Small intestine (tissue), 7 donors: Measurements from ENCODE around the gene FAM174B. TPM values are rescaled to one million over a fixed set of nuclear protein-coding genes. Genes with fewer than 3 reads are reported as not detected.

Experiments
- DNase-seq, 2 donors: peaks; one replicate each; pipeline versions ENCODE4 v3.0.0 to v3.0.0-alpha.2; 2013
- FAIRE-seq: peaks from 2 replicates; lab custom pipeline; 2012; peaks lifted over from hg19 to GRCh38; lab: Jason Lieb, UNC
- H3K27ac ChIP-seq, 3 donors: one replicate each; pipeline ENCODE4 v1.5.1; 2013; ENCODE audit warnings: low read length in 2 of 3, mild to moderate bottlenecking in 2 of 3, control low read depth in 1 of 3, inconsistent platforms in 1 of 3, low read depth in 1 of 3, moderate library complexity in 1 of 3
- H3K27me3 ChIP-seq, 3 donors: one replicate each; pipeline ENCODE4 v1.6.1; 2013; ENCODE audit warnings: low read length in 3 of 3, inconsistent platforms in 1 of 3; ENCODE audit not compliant: control insufficient read depth in 3 of 3, insufficient read depth in 3 of 3
- H3K36me3 ChIP-seq, 3 donors: one replicate each; pipeline ENCODE4 v1.6.1; 2013; ENCODE audit warnings: low read length in 3 of 3, inconsistent platforms in 1 of 3, low read depth in 1 of 3, mild to moderate bottlenecking in 1 of 3, moderate library complexity in 1 of 3; ENCODE audit not compliant: control insufficient read depth in 3 of 3, insufficient read depth in 2 of 3
- H3K4me1 ChIP-seq, 3 donors: one replicate each; pipeline ENCODE4 v1.6.1; 2013; ENCODE audit warnings: low read length in 2 of 3, inconsistent platforms in 1 of 3, low read depth in 1 of 3, mild to moderate bottlenecking in 1 of 3, moderate library complexity in 1 of 3; ENCODE audit not compliant: control insufficient read depth in 3 of 3, insufficient read depth in 2 of 3
- H3K4me3 ChIP-seq, 3 donors: one replicate each; pipeline ENCODE4 v1.5.1; 2013; ENCODE audit warnings: low read length in 3 of 3, control low read depth in 1 of 3, inconsistent platforms in 1 of 3, low read depth in 1 of 3, mild to moderate bottlenecking in 1 of 3, moderate library complexity in 1 of 3
- H3K9me3 ChIP-seq, 2 donors: one replicate each; pipeline ENCODE4 v1.6.1; 2013; ENCODE audit warnings: low read depth in 1 of 2, low read length in 1 of 2; ENCODE audit not compliant: control insufficient read depth in 2 of 2, insufficient read depth in 1 of 2
- WGBS, 3 donors: extraction: QIAGEN DNeasy Blood & Tissue Kit; methylation state at CpG; one replicate each; pipeline ENCODE4 v1.1.7; 2013; 5-methylcytosine and 5-hydroxymethylcytosine counted together
- polyA plus RNA-seq, 4 donors: library from polyadenylated mRNA; stranded (reverse) in 3 of 4; unstranded in 1 of 4; fragments of 200-250 nt in 3 of 4; fragments of 120-200 nt in 1 of 4; gene quantifications; one replicate each; pipeline versions ENCODE4 v1.2.1 to v1.2.3, GENCODE V29; 2013
- donor health status: healthy with polysubstance abuse.
- donor health status: control.
- donor health status: control.
- donor health status: Bipolar disorder and iron deficiency.
- donor health status: healthy.

Gene FAM174B
- polyA plus RNA-seq, 4 donors: 1.8 to 14.6 (median 5.6) TPM

DNA sequence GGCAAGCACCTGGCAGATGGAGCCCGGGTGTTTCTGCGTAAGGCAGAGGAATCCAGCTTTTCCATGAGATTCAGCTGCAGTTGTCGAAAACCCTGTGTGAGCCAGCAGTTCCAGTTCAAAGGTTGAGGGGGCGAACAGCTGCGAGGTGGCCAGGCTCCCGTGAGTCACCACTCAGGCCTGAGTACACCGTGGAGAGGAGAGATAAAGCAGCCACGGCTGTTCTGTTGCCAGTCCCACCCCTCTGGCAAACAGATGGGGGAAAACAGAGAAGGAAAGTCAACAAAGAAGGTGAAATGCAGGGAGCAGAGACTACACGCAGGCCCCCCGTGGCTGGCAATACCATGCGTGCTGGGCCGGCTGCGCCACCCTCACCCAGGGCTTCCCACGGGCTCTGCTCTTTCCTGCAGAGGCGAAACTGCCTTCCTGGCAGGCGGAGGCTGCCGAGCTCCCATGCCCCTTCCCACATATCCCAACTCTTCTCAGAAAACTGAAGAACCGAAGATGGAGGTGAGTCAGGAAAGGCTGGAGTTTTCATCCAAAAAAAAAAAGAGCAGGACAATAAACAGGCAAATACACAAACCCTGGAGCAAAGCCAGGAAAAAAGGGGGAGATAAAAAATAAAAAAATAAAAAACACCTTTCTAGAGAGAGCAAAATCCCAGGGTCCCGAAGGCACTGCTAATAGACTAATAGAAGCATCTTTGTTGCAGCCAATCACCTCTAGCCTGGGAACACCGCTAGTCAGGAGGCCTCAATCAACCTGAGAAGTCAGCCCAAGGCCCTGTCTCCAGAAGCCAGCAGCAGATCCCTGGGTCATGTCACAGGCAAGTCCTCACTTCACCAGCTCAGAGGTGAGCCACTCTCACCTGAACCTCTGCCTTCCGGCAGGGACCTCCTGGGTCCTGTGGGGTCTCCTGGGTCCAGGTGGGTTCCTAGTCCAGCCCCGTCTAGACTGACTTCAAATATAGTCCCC, 37.7 kb downstream of the FAM174B start:
- DNase-seq (peak; percentile 90 to 92), FAIRE-seq (no peak)
- H3K4me3 ChIP-seq: no peak overlapping the region
- peak overlapping the region in 2 of 3 donors; percentile 53 for H3K27ac ChIP-seq
- no peaks in the 10 kb centered on the region for H3K27me3 ChIP-seq
- WGBS, 3 donors: 30 to 60% (median 41%) methylated on average over 22 of the region's 22 CpGs
- H3K4me1 ChIP-seq: peaks cover 0 to 19% (median 4%) of the 10 kb centered on the region in 3 donors
- no peaks in the 10 kb centered on the region for H3K9me3 ChIP-seq
- peaks cover 0 to 8% (median 0%) of the 10 kb centered on the region in 3 donors for H3K36me3 ChIP-seq

DNA sequence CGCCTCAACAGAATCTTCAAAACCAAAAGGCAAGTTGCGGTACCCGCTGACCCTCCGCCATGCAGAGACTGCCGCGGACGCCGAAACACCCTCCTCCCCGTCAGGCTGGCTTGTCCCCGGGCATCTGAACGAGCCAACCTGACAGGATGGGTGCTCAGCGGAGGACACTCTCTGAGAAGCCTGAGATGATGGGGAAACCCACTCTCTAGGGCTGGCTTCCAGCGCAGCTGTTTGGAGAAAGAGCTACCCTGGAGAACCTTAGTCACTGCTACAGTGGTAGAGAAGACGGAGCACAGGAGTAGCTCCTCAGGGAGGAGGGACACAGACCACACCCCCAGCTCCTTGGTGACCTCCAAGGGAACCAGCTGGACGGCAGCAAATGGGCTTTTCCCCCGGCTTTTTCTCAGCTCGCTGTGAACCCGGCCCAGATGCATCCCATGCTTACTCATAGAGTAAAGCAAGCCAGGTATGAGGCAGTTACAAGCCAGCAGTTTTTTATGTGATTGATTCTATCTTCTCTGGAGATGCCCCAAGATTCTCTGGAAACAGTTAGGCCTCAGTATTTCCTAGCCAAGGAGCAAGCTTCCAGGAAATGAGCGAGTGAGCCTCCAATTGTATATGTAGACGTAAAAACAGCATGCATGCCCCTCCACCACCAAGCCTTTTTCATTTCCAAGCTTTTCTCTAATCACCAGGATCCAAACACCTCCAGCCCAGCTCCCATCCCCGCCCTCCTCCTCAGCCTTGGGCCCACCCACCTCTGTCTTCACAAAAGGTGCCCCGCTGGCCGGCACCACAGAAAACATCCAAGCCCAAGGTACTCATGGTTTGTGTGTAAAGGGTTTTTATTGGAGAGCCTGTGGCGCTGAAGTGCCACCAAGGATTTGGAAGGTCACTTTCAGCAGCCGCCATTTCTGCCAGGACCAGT, 38.7 kb downstream of the FAM174B start:
- FAIRE-seq (no peak), DNase-seq (peak in 1 of 2 donors; percentile 20)
- Histone ChIP-seq H3K27ac (peak overlapping the region in 2 of 3 donors; percentile 53), H3K36me3 (peaks cover 0 to 5% (median 0%) of the 10 kb centered on the region in 3 donors), H3K4me1 (peaks cover 0 to 19% (median 4%) of the 10 kb centered on the region in 3 donors), H3K9me3 (no peaks in the 10 kb centered on the region), H3K27me3 (no peaks in the 10 kb centered on the region), H3K4me3 (no peak overlapping the region)
- WGBS, 3 donors: 73 to 84% (median 75%) methylated on average over 25 of the region's 25 CpGs

DNA sequence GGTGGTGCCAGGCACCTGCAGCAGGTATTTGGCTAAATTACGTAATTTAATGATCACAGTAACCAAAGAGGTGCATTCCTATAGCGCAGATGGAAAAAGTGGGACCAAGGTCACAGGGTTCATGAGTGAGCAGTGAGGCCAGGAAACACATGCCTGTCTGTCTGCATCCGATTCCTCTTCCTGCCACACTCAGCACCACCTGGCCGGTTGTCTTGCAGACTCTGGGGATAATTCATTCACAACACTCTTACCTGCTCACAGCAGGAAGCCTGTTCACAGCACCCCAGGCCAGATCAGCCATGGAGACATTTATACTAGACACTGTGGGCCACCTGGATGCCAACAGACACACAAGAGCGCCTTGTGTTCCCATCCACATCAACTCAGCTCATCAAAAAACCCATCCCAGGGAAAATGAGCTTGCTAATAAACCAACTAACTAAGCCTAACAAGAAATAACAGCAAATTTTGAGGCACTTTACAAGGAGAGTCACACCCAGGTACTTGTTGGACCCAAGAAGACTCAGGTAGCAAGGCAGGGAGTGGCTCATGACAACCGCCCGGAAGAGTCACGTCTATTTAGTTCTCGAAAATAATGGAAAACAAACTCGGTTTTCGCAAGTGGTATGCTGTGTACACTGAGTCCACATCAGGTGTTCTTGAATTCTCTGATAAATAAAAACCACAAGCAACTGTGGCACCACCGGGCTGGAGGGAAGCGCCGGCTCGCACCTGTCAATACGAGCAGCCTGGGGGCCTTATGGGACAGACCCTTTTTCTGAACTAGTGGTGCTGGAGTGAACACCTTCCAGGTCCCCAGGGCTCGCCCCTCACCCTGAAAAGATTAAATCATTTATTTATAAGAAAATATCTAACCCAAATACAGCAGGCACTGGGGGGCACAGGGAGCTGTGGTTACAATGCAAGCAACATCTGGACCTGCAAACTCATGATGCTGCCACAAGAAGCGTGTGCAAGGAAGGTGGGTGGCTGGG, 40.5 kb downstream of the FAM174B start:
- Histone ChIP-seq H3K27ac (no peak overlapping the region), H3K36me3 (peaks cover 0 to 5% (median 0%) of the 10 kb centered on the region in 3 donors), H3K4me1 (peaks cover 0 to 19% (median 4%) of the 10 kb centered on the region in 3 donors), H3K4me3 (no peak overlapping the region), H3K9me3 (no peaks in the 10 kb centered on the region), H3K27me3 (no peaks in the 10 kb centered on the region)
- WGBS, 3 donors: 80 to 89% (median 86%) methylated on average over 18 of the region's 18 CpGs
- FAIRE-seq: no peak
- DNase-seq: no peak

DNA sequence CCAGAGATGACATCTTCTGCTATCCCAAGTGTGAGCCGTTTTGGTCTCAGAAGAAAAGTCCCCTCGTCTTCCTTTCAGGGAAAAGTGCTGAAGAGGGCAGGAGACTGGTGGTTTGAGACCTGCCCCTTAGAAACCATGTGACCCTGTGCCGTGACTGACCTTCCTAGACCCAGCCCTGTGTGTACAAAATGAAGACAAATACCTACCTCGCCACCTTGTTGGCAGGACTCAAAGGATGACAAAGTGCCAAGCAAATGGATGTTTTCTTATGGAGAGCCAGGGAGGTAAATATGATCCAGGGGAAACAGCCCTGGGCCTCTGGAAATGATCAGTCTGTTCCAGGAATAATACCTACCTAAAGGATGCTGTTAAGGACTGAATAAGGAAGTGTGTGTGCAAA, 41.3 kb downstream of the FAM174B start:
- no peaks in the 10 kb centered on the region for H3K27me3 ChIP-seq
- H3K27ac ChIP-seq: no peak overlapping the region
- H3K9me3 ChIP-seq: no peaks in the 10 kb centered on the region
- peaks cover 0 to 19% (median 4%) of the 10 kb centered on the region in 3 donors for H3K4me1 ChIP-seq
- peaks cover 0 to 5% (median 0%) of the 10 kb centered on the region in 3 donors for H3K36me3 ChIP-seq
- WGBS, 3 donors: 62 to 77% (median 76%) methylated on average over 4 of the region's 4 CpGs
- H3K4me3 ChIP-seq: no peak overlapping the region
- no peak for DNase-seq
- FAIRE-seq: no peak

DNA sequence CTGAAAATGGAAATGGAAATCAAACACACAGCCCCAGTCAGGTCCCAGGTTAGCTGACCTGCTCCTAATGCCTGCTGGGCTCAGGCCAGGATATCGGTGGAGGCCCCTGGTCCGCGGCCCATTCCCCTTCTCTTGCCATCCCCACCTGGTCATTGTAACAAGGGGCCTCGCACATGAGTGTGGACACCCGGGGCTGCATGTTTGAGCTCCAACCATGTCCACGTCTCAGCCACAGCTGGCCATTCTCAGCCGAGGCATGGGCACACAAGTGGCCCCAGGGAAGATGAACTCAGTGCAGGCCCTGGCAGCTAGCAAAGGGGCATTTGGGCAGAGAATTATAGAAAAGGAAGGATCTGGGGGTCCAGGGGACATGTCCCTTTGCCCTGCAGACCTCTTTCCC, 41.7 kb downstream of the FAM174B start:
- DNase-seq (no peak), FAIRE-seq (no peak)
- no peaks in the 10 kb centered on the region for H3K27me3 ChIP-seq
- no peak overlapping the region for H3K4me3 ChIP-seq
- H3K4me1 ChIP-seq: peaks cover 0 to 19% (median 4%) of the 10 kb centered on the region in 3 donors
- 88 to 94% (median 92%) methylated on average over 7 of the region's 7 CpGs for WGBS, 3 donors
- no peaks in the 10 kb centered on the region for H3K9me3 ChIP-seq
- peaks cover 0 to 5% (median 0%) of the 10 kb centered on the region in 3 donors for H3K36me3 ChIP-seq
- H3K27ac ChIP-seq: no peak overlapping the region

DNA sequence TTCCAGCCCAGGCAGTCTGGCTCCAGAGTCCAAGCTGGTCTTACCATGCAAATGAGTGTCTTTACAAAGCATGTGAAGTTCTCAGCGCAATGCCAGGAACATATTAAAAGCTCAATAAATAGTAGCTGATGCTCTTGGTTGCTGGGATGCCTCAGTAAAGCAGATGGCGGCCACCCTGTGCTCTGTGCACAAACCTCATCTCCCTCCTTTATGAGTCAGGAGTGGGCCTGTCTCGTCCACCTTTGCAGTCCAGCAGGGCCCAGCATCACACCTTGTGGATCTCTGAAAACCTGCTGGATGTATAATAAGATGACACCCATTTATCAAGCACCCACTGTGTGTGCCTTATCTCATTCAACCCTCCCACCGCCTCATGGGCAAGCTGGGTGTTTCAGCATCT, 42.7 kb downstream of the FAM174B start:
- H3K9me3 ChIP-seq: no peaks in the 10 kb centered on the region
- peaks cover 0 to 15% (median 0%) of the 10 kb centered on the region in 3 donors for H3K4me1 ChIP-seq
- H3K4me3 ChIP-seq: no peak overlapping the region
- no peaks in the 10 kb centered on the region for H3K27me3 ChIP-seq
- DNase-seq: no peak
- peaks cover 0 to 5% (median 0%) of the 10 kb centered on the region in 3 donors for H3K36me3 ChIP-seq
- no peak overlapping the region for H3K27ac ChIP-seq
- 89 to 95% (median 91%) methylated on average over 4 of the region's 4 CpGs for WGBS, 3 donors
- no peak for FAIRE-seq

DNA sequence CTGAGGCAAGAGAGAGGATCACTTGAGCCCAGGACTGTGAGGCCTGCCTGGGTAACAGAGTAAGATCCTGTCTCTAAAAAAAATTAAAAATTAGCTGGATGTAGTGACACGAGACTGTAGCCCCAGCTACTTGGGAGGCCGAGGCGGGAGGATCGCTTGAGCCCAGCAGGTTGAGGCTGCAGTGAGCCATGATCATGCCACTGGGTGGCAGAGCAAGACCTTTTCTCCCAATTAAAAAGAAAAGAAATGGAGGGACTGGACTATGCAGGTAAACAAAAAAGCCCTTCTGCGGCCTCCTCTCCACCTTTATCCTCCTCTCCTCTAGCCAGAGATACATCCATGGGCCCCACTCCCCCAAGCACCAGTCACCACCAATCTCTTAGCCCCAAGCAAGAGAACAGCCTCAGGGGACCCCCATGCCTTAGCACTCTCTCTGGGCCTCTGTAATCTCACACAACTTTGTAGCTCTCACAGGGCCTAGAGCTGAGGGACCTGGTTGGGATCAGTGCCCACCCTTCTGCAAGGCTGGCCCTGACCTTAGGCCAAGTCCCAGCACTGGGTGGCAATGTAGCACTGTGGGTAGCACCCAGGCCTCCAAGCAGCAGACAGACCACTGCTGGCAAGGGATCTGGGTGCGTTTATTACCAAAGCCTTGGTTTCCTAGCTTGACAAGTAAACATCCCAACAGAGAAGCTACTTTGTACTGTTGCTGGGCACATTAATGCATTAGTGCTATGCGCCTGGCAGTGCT, 43.4 kb downstream of the FAM174B start:
- Histone ChIP-seq H3K4me3 (no peak overlapping the region), H3K9me3 (no peaks in the 10 kb centered on the region), H3K27ac (no peak overlapping the region), H3K36me3 (peaks cover 0 to 5% (median 0%) of the 10 kb centered on the region in 3 donors), H3K27me3 (no peaks in the 10 kb centered on the region), H3K4me1 (peaks cover 0 to 9% (median 0%) of the 10 kb centered on the region in 3 donors)
- FAIRE-seq (no peak), DNase-seq (no peak)
- WGBS, 3 donors: 74 to 76% (median 76%) methylated on average over 7 of the region's 7 CpGs
